Measurements from ENCODE around the gene CANT1.

- TF ChIP-seq POLR2AphosphoS5 (IDR thresholded peaks at IDR 0.05; ENCODE audit: low read depth, low read length) (no peak), TAF1 (IDR thresholded peaks at IDR 0.05; ENCODE audit: borderline replicate concordance, insufficient read depth, low read length) (no peak), FOXP2 (optimal IDR thresholded peaks at IDR 0.05; ENCODE audit: borderline replicate concordance, extremely low read depth, extremely low read length, insufficient read depth) (no peak), SIN3A (IDR thresholded peaks at IDR 0.05; ENCODE audit: borderline replicate concordance, insufficient read depth, low read length) (no peak)
- TF ChIP-seq, protein P1, sequence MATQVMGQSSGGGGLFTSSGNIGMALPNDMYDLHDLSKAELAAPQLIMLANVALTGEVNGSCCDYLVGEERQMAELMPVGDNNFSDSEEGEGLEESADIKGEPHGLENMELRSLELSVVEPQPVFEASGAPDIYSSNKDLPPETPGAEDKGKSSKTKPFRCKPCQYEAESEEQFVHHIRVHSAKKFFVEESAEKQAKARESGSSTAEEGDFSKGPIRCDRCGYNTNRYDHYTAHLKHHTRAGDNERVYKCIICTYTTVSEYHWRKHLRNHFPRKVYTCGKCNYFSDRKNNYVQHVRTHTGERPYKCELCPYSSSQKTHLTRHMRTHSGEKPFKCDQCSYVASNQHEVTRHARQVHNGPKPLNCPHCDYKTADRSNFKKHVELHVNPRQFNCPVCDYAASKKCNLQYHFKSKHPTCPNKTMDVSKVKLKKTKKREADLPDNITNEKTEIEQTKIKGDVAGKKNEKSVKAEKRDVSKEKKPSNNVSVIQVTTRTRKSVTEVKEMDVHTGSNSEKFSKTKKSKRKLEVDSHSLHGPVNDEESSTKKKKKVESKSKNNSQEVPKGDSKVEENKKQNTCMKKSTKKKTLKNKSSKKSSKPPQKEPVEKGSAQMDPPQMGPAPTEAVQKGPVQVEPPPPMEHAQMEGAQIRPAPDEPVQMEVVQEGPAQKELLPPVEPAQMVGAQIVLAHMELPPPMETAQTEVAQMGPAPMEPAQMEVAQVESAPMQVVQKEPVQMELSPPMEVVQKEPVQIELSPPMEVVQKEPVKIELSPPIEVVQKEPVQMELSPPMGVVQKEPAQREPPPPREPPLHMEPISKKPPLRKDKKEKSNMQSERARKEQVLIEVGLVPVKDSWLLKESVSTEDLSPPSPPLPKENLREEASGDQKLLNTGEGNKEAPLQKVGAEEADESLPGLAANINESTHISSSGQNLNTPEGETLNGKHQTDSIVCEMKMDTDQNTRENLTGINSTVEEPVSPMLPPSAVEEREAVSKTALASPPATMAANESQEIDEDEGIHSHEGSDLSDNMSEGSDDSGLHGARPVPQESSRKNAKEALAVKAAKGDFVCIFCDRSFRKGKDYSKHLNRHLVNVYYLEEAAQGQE (IDR thresholded peaks at IDR 0.05; ENCODE audit: insufficient read depth in 1 of 2, low read depth in 2 of 2, low read length in 2 of 2): no peak
Observed at GRCh38 chr17:79010304-79010646, 711 bp upstream of the CANT1 start.
